ENCODE measurements around the gene SNX19. TPM values are rescaled to one million over a fixed set of nuclear protein-coding genes. Genes with fewer than 3 reads are reported as not detected.
A peak's percentile ranks its signal among the peaks of the same experiment; 100 is the strongest.
"Not testable (repeated sequence)": the region's sequence is repeated elsewhere in the genome, so short reads cannot be mapped to it uniquely, and the experiment has no call there.

SNX19 gene
- total RNA-seq, 1 donor from 2014 or later = 72.2 TPM

GRCh38 chr11:130861283-130861682, 55.0 kb downstream of the SNX19 start:
- TF ChIP-seq, protein P1, sequence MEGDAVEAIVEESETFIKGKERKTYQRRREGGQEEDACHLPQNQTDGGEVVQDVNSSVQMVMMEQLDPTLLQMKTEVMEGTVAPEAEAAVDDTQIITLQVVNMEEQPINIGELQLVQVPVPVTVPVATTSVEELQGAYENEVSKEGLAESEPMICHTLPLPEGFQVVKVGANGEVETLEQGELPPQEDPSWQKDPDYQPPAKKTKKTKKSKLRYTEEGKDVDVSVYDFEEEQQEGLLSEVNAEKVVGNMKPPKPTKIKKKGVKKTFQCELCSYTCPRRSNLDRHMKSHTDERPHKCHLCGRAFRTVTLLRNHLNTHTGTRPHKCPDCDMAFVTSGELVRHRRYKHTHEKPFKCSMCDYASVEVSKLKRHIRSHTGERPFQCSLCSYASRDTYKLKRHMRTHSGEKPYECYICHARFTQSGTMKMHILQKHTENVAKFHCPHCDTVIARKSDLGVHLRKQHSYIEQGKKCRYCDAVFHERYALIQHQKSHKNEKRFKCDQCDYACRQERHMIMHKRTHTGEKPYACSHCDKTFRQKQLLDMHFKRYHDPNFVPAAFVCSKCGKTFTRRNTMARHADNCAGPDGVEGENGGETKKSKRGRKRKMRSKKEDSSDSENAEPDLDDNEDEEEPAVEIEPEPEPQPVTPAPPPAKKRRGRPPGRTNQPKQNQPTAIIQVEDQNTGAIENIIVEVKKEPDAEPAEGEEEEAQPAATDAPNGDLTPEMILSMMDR (IDR thresholded peaks at IDR 0.05) = no peak
- H3K27me3 ChIP-seq = no peaks in the 10 kb centered on the region
- no peaks in the 10 kb centered on the region for H3K9me3 ChIP-seq
- no peak overlapping the region for H3K4me3 ChIP-seq
- intact Hi-C loops (cut with DNase I) = no loop called here
- no peak overlapping the region for H3K27ac ChIP-seq
- H3K4me1 ChIP-seq = peaks cover 15% of the 10 kb centered on the region
- ATAC-seq (no peak), DNase-seq (no peak)
- H3K36me3 ChIP-seq = no peaks in the 10 kb centered on the region

- Histone ChIP-seq H3K4me3 (no peak overlapping the region), H3K4me1 (peaks cover 15% of the 10 kb centered on the region), H3K27ac (no peak overlapping the region), H3K36me3 (no peaks in the 10 kb centered on the region), H3K9me3 (no peaks in the 10 kb centered on the region), H3K27me3 (no peaks in the 10 kb centered on the region)
- ATAC-seq (no peak), DNase-seq (no peak)
- intact Hi-C loops (cut with DNase I) = no loop called here
- TF ChIP-seq, protein P1 (IDR thresholded peaks at IDR 0.05) = no peak
Observed at GRCh38 chr11:130859886-130860285, 56.4 kb downstream of the SNX19 start.

DNA sequence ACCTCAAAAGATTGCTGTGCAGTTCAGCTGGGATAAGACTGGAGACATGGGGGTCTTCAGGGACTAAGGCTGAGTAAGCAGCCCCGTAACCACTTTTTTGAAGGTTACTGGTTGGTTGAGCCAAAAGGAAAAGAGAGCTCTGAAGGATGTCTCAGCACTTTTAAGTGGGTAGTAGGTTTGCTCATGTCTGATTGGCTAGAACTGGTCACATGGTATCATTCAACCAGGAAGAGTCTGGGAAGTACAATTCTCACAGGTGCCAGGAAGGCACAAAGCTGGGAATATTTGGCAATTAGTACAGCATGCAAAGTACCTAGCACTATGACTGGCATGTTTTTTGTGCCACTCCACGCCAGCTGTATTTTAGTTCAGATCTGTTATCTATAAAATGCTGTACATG, 58.1 kb downstream of the SNX19 start:
- intact Hi-C loops (cut with DNase I) = no loop called here
- no peak overlapping the region for H3K27ac ChIP-seq
- no peaks in the 10 kb centered on the region for H3K27me3 ChIP-seq
- H3K4me3 ChIP-seq = no peak overlapping the region
- no peak for DNase-seq
- H3K36me3 ChIP-seq = no peaks in the 10 kb centered on the region
- peaks cover 15% of the 10 kb centered on the region for H3K4me1 ChIP-seq
- peak; percentile 52 for ATAC-seq
- TF ChIP-seq, protein P1 (IDR thresholded peaks at IDR 0.05) = no peak
- H3K9me3 ChIP-seq = no peaks in the 10 kb centered on the region

DNA sequence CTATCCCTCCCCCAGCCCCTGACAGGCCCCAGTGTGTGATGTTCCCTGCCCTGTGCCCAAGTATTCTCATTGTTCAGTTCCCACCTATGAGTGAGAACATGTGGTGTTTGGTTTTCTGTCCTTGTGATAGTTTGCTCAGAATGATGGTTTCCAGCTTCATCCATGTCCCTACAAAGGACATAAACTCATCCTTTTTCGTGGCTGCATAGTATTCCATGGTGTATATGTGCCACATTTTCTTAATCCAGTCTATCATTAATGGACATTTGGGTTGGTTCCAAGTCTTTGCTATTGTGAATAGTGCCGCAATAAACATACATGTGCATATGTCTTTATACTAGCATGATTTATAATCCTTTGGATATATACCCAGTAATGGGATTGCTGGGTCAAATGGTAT, 60.6 kb downstream of the SNX19 start:
- DNase-seq; H3K4me1 ChIP-seq; H3K27me3 ChIP-seq; H3K27ac ChIP-seq; H3K9me3 ChIP-seq; intact Hi-C loops (cut with DNase I); ATAC-seq; H3K4me3 ChIP-seq; H3K36me3 ChIP-seq: not testable (repeated sequence)

DNA sequence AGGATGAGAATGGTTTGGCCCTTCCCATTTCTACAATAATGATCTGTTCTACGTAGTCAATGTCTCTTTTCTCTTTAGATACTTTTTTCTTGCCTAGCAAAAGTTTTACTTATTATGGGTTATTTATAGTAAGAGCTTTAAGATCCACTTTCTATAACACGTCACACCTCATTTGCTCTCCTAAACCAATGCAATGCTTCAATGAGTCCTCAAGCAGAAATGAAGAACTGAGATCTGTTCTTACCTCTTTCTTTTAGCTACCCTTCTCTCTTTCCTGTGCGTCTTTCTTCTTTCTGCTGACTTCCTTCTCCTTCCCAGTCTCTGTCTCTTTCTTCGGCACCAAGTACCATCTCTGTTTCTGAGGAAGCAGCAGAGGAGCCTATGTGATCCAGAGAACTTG, 61.8 kb downstream of the SNX19 start:
- ATAC-seq = no peak
- no peaks in the 10 kb centered on the region for H3K27me3 ChIP-seq

DNA sequence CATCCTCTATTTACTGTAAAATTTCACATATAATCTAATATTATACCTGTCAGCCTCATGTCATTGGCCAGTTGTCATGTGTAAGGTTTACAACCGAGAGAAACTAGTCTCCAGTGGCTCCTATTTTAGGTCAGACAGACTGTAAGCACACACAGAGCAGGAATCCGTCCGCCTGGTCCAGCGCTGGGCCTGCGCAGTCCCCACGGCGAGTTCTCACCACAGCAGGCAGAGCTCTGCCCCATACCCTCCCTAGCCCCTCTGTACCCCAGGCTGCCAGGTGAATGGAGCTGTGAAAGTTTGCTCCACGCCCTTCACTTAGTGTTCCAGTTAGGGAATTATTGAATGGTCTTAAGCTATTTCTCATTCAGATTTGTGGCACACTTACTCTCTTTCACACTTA, 63.7 kb downstream of the SNX19 start:
- Histone ChIP-seq H3K4me1 (no peaks in the 10 kb centered on the region), H3K27me3 (no peaks in the 10 kb centered on the region), H3K9me3 (no peaks in the 10 kb centered on the region), H3K36me3 (no peaks in the 10 kb centered on the region), H3K27ac (no peak overlapping the region), H3K4me3 (no peak overlapping the region)
- TF ChIP-seq, protein P1 (IDR thresholded peaks at IDR 0.05) = no peak
- intact Hi-C loops (cut with DNase I) = no loop called here
- no peak for DNase-seq
- ATAC-seq = peak; percentile 22

More for the DNA sequence above, 61.8 kb downstream of the SNX19 start:
- TF ChIP-seq, protein P1 (IDR thresholded peaks at IDR 0.05) = no peak
- intact Hi-C loops (cut with DNase I) = no loop called here
- Histone ChIP-seq H3K4me3 (no peak overlapping the region), H3K4me1 (peaks cover 8% of the 10 kb centered on the region), H3K36me3 (no peaks in the 10 kb centered on the region), H3K27ac (no peak overlapping the region), H3K9me3 (no peaks in the 10 kb centered on the region)
- DNase-seq = no peak

Data from upper lobe of right lung (tissue), 1 donor.